Measurements from ENCODE around the gene ZDHHC14.
"Not testable (repeated sequence)": the region's sequence is repeated elsewhere in the genome, so short reads cannot be mapped to it uniquely, and the experiment has no call there.

Gene ZDHHC14

DNA sequence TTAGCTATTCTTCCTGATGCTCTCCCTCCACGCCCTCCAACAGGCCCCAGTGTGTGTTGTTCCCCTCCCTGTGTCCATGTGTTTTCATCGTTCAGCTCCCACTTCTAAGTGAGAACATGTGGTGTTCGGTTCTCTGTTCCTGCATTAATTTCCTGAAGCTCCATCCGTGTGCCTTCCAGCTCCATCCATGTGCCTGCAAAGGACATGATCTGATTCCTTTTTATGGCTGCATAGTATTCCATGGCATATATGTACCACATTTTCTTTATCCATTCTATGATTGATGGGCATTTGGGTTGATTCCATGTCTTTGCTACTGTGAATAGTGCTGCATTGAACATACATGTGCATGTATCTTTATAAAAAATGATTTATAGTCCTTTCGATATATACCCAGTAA lies 27.4 kb downstream of the ZDHHC14 start:
- not testable (repeated sequence) for DNase-seq

DNA sequence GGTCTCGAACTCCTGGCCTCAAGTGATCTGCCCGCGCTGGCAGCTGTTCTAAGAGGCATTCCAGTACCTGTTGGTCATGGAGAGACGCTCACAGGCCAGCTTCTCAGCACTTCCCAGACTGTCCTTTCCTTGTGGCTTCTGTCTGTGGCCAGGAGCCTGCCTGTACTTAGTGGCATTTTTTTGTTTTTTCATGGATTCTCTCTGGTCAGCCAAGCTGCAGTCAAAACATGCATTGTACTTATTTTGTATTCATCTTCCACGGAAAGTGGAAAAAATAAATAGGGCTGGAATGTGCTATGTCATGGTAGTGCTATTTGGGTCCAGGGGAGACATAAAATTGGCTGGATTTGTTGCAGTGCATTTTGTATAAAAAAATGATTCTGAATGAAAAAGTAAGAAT lies 29.1 kb downstream of the ZDHHC14 start:
- no peak for DNase-seq

DNA sequence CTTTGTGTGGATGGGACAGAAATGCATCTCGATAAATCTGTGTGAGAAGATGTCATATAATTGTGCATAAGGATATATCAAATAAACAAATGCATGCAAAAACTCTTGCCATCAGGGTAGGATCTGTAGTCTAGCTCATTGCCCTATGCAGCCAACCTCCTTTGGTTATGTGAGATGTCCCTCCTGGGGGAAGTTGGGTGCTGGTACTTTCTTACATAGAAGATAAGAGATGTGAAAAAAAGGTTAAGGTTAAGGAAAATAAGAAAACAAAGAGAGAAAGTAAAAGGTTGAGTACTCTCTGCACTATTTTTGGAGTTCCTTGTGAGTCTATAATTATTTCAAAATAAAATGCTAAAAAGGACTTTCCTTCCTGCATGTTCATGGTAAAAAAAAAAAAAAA lies 30.4 kb downstream of the ZDHHC14 start:
- DNase-seq = no peak

DNA sequence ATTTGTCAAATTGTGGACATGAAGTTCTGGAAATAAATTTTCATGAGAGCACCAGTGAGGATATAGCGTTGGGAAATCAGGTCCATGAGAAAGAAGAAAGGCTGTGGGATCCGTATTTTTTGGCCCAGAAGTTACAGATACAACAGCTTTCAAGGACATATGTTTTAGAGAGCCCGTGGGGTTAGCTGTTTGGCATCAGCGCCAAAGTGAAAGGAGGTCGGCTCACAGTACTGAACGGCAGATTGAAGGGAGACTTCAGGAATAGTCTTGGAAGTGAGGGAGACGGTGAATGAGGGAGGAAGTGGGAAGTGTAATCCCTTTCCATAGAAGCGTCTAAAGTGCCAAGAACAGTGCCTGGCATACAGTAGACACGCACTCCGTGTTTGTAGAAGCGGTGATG lies 31.8 kb downstream of the ZDHHC14 start:
- no peak for DNase-seq

DNA sequence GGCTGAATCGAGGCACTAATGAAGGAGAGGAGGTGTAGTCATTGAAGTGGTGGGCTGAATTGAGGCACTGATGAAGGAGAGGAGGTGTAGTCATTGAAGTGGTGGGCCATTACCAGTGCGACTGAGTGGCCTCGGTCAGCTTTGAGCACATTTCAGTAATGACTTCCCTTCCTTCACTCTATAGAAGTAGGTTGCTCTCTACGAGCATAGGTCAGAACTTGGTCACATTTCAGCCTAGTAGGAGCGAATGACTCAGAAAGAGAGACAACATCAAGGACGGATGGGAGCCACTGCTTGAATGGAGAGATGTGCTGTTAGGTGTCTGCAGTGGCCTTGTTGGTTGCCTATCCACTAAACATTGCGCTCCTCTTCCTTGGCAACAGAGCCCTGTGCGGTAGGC lies 39.5 kb downstream of the ZDHHC14 start:
- no peak for DNase-seq

DNA sequence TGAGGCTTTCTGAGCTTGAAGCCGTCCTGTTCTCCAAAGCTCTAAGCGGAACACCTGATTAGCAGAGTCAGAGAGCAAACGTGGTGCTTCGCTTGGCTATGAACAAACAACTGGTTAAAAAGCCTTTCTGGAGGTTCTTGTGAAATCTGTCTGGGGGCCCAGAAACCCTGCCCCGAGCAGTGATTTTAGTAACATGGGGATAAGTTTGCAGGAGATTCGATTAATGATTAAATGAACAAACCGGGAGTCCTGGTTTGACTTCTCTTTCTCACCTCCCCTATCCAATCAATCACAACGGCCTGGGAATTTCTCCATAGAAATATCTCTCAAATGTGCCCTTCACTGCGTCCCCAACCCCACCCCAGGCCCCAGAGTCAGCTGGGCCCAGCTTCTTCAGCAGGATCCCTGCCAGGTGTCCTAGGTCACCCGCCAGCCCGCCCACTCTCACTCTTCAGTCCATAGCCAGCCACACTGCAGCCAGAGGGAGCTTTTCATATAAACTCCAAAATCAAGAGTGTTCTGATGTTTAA lies 43.6 kb downstream of the ZDHHC14 start:
- DNase-seq = no peak

DNA sequence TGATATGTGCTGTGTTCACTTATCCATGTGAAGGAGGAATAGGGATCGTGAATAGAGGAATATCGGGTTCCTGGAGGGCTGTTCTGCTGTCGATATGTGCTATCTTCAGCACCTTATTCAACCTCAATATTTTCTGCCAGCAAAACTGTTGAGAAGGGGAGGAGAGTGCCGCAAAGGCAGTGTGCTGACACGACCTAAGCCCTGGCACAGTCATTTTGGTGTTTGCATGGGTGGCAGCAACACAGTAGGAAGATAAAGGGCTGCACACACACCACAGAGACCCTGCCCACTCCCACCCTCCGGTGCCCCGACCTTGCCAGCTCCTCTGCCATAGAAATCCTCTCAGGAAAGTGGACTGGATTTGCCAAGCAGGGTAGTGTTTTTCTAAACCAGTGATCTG lies 47.0 kb downstream of the ZDHHC14 start:
- DNase-seq = no peak

DNA sequence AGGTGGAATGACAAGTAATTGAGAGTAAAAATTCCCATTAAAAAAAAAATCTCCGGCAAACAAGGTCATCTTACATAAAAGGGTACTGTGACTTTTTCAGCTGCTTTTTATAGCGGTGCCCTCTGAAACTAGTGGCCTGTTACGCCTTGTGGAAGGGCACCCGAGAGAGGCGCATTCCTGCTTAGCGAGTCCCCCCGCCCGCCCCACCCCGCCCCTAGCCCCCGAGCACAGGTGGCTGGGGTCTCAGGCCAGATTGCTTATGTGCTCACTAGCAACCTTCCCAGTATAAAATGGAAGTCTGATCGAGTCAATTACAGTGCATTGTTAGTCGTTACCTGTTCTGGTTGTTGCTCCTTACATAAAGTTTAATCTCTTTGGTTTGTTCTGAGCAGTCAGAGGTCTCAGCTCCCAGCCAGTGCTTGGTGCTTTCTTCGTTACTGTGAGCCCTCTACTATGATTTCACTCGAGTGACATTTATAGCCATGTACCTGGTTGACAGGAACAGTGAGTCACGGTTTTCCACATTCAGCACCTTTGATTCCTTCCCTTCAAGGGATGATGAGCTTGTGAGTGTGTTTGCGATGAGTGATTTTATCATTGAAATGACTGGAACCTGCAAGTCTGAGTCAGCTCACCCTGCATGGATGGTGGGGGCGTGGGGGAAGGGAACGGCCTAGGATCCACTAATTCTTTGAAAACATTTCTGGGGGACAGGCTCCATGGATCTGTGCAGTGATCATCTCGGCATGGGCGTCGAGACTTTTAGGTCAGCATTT lies 47.6 kb downstream of the ZDHHC14 start:
- no peak for DNase-seq

DNA sequence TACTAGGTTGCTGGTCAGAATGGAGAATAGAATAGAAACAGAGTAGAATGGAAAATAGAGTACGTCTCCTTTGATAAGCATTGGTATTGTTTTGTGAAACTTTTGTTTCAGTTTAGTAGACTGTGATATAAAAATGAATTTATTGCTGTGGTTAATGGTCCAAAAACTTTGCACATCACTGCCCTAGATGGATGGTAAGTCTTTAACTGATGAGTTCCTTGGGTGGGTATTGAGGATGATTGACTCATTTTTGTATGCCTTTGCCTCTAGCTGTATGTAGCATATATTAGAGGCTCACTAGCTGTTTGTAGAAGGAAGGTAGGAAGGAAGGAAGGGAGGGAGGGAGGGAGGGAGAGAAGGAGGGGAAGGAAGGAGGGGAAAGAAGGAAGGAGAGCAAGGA lies 48.3 kb downstream of the ZDHHC14 start:
- no peak for DNase-seq

DNA sequence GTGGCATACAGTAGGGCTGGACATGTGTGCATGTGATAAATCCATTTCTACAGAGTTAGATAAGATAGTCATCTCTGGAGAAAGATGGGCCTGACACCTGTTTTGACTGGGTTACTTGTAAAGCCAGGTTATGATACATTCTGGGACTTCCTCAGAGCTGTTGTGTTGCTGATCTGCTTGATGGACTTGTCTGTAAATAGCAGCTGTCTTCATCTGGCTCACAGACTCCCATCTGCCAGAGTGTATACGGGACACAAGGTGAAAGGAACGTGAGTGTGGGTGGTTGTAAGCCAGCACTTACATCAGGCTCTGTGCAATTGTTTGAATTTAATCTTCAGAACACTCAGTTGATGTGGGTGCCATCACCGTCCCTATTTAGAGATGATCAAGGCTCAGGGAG lies 49.8 kb downstream of the ZDHHC14 start:
- no peak for DNase-seq

DNA sequence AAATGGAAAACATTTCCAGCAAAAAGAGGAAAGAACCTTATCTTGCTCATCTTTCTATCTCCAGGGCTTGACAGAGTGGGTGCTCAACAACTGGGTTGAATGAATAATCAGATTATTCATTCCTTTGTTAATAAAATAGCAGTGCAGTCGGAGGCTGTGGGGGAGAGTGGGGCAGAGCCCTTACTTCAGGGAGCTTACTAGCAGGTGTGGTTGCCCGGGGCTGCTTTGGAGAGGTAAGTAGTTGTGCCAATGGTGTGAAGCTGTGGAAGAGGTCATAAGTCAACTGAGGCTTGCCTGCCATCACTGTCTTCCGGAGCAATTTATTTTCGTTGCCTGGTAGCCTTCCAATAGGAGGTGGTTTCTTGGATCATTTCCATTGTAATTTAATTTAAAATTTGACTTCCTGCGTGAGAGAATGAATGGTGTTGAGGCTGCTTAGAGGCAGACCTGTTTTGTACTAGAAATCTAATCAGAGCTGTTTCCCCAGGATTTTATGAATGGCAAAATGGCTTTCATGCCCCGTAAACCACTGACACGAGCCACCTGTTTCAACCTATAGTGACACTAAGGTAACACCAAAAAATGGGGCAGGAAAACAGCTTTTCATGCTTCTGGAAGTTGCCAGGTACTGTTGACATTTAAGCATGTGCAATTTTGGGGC lies 51.4 kb downstream of the ZDHHC14 start:
- no peak for DNase-seq

DNA sequence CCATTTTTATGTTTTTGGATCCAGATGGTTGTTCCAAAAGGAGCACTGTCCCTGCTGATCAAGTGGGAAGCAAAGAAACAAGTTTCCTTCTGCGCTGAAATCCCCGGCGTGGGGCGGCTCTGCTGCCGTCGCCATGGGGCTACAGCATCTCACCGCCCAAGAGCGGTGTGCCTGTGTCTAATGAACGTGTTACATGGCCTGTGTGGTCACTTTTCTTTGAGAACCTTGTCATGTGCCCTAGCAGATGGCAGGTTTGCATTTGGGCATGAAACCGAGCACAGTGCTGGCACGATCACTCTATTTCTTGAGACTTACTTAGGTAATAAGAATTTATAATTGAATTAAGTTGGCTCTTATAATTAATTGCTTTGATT lies 51.9 kb downstream of the ZDHHC14 start:
- DNase-seq = no peak

DNA sequence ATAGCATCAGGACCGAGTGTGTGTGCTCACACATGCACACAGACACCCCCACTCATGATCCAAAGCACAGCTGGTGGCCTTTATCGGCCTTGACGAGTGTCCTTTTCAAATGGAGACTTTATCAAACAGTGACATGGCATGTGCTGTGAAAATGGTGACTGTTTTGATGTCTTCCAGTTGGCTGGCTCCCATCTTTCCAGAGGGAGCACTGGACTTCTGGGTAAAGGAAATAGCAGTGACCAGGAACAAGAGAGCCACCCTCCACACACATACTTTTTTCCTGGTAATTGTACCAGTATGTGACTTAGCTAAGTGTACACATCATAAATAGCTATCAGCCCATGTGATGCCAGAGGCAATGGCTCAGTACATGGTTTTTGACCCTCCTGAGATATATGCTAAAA lies 52.7 kb downstream of the ZDHHC14 start:
- DNase-seq = no peak

DNA sequence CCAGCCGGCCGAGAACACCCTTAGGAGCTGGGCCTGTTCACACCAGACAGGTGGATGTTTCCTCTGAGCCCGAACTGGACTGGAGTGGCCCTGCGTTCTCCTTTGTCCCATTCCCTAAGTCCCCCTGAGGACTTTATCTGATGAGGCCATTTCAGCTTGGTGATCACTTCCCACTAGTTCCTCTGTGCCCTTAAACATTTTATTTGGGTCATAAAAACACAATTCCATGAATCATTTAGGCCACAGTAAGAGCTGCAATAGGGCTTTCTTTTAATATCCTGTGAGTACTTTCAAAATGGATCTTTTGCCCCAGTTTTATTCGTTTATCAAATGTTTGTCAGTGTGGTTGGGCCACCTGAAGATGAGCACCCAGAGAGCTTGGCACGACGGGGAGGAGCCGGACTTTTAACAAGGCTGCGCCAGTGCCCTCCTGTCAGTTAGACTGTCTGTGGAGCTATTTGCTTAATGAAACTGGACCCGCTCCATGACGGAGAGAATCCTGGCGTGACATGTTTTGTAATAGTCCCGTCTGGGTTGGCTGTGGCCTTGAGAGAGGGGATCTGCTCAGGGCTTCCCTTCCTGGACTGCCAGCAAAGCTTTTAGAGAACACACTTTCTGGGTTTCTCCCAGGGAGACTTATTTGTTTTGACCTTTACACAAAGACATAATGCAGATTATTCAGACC lies 53.5 kb downstream of the ZDHHC14 start:
- no peak for DNase-seq

DNA sequence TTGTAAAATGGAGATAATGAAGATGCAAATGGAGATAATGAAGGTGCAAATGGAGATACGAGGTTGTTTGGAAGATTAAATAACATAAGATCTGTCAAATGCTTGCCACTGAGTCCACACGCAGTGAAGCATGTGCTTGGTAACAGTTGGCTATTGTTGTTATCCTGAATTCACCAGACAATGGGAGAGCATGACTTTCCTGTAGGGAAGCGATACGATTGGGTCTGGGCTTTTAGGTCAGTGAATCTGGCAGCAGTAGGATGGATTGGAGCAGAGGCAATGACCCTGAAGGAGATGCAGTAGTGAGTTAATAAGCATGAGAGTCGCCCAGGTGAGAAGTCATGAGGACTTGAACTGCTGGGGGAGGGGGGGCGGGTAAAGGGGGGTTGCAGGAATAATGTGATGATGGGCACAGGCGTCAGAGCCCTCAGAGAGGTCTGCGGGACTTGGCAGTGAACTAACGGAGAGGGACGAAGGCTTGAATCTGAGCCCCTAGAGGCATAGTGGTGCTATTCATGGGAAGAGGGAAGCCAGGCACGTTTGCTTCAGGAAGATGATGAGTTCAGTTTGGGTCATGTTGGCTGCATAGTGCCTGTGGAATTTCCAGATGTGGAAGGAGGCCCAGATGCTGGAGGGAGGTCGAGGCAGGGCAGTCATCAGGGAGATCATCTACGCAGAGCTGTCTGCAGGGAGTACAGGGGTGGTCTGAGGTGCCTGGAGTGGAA lies 55.4 kb downstream of the ZDHHC14 start:
- no peak for DNase-seq

DNA sequence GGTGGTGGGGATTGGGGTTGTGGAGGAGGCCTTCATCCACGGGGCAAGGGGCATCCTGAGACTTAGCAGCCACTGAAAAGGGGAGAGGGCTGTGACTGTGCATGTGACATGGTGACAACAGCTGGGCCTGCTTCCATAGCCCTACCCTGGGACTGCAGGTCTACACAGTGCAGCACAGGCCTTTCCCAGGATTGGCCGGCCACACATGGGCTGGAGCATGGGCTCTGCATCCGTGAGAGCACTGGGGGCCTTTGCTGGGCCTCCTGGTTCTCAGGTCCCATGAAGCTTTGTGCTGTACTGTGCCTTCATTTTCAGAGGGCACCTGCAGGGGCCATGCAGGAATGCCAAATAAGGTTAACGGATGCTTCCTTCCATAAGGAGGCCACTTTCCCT lies 56.0 kb downstream of the ZDHHC14 start:
- DNase-seq = no peak

DNA sequence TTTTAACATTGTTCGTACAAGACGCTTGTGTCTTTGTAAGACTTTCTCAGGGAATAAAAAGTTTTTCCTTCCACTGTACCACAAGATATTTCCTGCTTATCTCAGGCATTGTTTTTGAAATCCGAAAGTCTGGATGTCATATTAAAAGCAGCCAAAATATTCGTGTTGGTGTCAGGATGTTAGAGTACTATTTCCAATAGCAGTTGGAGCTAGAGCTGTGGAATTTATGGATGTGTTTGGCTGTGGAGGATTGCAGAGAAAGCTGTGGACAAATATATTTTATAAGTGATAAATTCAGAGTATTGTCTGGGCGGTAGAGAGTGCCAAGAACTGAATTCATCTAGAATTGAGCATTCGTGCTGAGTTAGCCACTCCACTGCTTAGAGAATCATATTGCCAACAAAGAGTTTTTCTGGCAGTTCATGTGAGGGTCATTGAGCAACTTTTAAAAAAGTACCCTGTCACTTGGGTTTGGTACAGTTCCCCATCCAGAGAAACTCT lies 57.7 kb downstream of the ZDHHC14 start:
- no peak for DNase-seq

DNA sequence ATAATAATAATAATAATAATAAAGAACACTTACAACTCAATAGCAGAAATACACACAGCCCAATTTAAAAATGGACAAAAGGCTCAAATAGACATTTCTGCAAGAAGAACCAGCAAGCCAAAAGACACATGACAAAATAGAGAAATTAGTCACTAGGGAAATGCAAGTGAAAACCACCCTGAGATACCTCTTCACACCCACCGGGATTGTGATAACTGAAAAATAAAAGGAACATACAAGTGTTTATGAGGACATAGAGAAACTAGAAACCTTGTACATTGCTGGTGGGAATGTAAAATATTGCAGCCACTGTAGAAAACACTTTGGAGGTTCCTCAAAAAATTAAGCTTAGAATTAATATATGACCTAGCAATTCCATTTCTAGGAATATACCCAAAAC lies 59.2 kb downstream of the ZDHHC14 start:
- no peak for DNase-seq

DNA sequence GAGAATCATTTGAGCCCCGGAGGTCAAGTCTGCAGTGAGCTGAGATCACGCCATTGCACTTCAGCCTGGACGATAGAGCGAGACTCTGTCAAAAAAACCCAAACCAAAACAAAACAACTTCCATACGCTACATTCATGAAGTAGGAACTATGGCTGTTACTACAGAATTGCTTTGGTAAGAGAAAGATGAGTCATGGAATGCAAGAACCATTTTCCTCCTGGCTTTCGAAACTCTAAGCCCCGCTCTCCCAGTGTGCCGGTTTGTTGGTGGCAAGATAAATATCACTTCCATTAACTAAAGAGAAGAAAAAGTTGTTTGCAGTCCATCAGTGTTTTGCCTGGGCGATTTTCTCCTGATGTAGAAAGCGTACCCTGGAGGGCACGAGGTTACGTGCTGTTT lies 61.3 kb downstream of the ZDHHC14 start:
- no peak for DNase-seq

DNA sequence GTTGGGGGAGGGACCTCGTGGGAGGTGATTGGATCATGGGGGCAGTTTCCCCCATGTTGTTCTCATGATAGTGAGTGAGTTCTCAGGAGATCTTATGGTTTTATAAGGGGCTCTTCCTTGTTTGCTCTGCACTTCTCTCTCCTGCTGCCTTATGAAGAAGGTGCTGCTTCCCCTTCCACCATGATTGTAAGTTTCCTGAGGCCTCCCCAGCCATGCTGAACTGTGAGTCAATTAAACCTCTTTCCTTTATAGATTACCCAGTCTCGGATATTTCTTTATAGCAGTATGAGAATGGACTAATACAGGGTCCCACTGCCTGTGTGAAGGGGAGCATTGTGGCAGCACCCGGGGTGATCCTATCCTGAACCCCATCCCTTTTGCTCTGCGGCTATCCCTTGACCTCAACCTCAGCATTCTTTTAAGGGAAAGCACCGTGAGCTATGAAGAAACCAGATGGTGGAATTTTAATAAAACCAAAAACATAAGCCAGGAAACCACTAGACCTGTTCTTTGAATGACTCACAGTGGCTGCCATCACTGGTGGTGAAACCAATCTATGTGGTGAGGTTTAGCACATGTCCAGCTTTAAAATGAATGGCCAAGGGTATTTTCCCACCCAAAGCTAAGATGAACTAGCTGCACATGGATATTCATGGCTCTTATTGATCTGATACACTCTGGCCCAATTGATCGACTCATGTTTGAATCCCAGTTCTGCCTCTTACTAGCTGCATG lies 62.2 kb downstream of the ZDHHC14 start:
- no peak for DNase-seq

DNA sequence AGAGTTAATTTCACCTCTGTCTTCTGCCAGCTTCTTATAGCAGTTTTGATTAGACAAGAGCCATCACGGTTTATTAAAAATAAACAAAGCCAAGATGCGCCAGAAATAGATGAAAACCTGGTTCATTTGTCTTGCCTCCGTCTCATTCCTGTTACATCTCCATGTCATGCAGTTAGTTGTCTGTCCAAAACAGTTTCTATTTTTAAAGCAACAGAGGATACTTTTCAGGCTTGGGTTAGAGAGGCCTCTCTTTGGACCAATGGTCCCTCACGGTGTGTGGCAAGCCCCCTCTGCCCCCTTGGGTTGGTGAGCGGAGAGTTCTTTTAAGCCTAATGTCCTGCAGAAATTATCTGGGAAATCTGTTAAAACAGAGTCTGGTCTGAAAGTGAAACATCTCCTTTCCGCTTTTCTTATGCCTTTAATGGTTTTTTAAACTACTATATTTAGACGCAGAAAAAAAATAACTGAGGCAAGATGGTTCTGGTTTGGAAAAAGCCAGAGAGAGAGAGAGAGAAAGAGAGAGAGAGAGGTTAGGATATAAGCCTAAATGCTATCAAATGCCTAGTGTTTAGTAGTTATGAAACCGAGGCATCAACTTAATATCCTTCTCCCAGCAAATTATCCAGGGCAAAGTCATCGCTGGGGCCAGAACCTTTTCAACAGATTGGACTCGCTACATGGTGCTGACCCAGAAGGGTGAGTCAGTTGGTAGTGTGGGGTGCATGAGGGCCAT lies 64.5 kb downstream of the ZDHHC14 start:
- DNase-seq = no peak

DNA sequence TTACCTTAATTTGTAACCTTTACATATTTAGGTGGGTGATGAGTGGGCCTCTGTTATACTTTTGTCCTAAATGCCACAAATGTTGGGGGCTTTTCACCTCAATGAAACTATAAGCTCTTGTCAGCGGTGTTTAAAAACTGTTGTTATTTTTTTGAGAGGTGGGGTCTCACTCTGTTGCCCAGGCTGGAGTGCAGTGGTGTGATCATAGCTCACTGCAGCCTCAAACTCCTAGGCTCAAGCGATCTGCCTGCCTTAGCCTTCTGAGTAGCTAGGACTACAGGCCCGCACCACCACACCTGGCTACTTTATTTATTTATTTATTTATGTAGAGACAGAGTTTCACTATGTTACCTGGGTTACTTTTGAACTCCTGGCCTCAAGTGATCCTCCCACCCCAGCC lies 66.7 kb downstream of the ZDHHC14 start:
- no peak for DNase-seq

Measured in NCI-H1092 (cell line).